Measurements from ENCODE around the gene FGF3.

GRCh38 chr11:69765498-69765995 is 53.7 kb downstream of the FGF3 start:
- TF ChIP-seq, protein P1, sequence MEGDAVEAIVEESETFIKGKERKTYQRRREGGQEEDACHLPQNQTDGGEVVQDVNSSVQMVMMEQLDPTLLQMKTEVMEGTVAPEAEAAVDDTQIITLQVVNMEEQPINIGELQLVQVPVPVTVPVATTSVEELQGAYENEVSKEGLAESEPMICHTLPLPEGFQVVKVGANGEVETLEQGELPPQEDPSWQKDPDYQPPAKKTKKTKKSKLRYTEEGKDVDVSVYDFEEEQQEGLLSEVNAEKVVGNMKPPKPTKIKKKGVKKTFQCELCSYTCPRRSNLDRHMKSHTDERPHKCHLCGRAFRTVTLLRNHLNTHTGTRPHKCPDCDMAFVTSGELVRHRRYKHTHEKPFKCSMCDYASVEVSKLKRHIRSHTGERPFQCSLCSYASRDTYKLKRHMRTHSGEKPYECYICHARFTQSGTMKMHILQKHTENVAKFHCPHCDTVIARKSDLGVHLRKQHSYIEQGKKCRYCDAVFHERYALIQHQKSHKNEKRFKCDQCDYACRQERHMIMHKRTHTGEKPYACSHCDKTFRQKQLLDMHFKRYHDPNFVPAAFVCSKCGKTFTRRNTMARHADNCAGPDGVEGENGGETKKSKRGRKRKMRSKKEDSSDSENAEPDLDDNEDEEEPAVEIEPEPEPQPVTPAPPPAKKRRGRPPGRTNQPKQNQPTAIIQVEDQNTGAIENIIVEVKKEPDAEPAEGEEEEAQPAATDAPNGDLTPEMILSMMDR (IDR thresholded peaks at IDR 0.05): no peak
- TF ChIP-seq EZH2 (IDR thresholded peaks at IDR 0.05) (no peak), EZH2phosphoT487 (IDR thresholded peaks at IDR 0.05) (no peak)

Data from neural progenitor cell (in vitro differentiated cells).